GM19438 (cell line): ENCODE measurements around the gene NXN.
"Not testable (repeated sequence)": the region's sequence is repeated elsewhere in the genome, so short reads cannot be mapped to it uniquely, and the experiment has no call there.

Experiments
- ATAC-seq: cut with Tn5 transposase; IDR thresholded peaks from one replicate; pipeline ENCODE4 v1.9.1; 2021; ENCODE audit warnings: low read depth; ENCODE audit not compliant: unreplicated experiment

Gene NXN

DNA sequence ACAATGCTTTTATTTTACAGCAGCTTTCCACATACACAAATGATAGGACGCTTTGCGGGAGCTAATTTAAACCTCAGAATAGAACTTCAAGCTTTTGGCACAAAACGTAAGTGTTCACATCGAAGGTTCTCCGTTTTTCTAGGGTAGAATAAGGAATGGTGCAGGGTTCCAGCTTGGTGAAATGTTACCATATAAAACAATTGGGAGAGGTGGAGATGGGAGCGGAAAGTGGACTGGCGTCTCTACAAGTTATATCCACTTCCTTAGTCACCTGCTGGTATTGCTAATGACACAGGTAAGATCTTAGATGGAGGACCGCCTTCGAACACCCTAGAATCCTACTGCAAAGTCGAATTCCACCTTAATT, 1.7 kb upstream of the NXN start:
- ATAC-seq: no peak

GRCh38 chr17:980406-981291, 1.1 kb upstream of the NXN start:
- no peak for ATAC-seq

- no peak for ATAC-seq
Measured at GRCh38 chr17:979212-979538, 401 bp downstream of the NXN start.

- no peak for ATAC-seq
Measured at GRCh38 chr17:978103-979093, 1.2 kb downstream of the NXN start.

- no peak for ATAC-seq
Measured at GRCh38 chr17:977166-977565, 2.4 kb downstream of the NXN start.

GRCh38 chr17:976312-976711, 3.3 kb downstream of the NXN start:
- no peak for ATAC-seq

DNA sequence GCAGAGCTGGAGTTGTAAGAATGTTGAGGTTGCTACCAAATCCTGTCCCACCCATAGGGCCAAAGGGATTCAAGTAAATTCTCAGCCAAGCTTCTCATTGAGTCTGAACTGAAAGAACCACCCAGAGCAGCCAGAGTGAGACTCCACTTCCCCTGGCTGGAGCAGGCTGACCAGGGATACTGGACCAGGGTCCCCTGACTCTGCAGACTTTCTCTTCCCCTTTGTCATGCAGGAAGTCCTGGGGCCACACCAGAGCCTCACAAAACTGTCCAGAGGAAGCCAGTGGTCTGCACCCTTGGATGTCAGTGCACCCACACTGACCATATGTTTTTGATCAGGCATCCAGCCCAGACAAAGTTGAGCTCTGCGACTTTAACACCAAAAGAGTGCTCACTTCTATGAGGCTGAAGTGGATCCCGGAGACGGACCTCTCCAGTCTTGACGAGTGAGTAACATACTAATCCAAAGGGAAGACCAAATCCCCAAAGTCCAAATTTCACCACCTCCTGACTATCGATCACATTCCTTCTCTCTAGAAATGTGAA, 4.1 kb downstream of the NXN start:
- ATAC-seq: no peak

- ATAC-seq: not testable (repeated sequence)
Measured at GRCh38 chr17:974778-975177, 4.8 kb downstream of the NXN start.

GRCh38 chr17:973053-973452, 6.5 kb downstream of the NXN start:
- ATAC-seq: no peak

- ATAC-seq: not testable (repeated sequence)
Measured at GRCh38 chr17:971861-972260, 7.7 kb downstream of the NXN start.

- no peak for ATAC-seq
Measured at GRCh38 chr17:970364-970763, 9.2 kb downstream of the NXN start.

- ATAC-seq: no peak
Measured at GRCh38 chr17:969811-970355, 9.7 kb downstream of the NXN start.

DNA sequence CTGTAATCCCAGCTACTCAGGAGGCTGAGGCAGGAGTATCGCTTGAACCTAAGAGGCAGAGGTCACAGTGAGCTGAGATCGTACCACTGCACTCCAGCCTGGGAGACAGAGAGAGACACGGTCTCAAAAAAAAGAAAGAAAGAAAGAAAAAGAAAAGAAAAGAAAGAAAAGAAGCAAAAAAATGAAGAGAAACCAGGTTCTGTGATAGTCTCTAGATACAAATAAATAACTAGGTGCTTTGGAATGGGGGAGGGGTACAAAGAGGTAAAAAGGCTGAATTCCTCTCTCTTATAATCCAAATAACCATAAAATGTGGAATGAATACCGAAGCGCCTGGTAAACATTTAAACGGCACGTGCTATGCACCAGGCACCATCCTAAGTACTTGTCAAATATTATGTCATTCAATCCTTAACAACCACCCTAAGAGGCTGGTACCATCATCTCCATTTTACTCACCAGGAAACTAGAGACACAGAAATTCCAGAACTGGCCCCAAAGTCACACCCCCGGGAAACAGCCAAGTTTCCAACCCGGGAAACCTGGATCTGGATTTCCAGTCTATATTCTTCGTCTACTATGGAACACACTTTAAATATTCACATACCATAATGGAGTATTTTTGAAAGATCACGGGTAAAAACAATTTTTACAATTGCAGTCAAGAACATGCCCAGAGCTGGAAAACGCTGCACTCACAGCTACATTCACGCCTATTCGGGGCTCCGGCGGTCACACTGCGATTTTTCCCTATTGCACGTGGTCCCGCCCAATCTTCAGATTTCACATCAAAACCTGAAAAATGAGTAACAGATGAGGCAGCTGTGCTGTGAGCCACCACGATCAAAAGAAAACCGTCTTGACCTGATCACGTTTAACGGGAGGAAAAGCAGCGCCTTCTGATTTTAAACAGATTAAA, 10.5 kb downstream of the NXN start:
- no peak for ATAC-seq

- no peak for ATAC-seq
Measured at GRCh38 chr17:967122-967521, 12.5 kb downstream of the NXN start.

DNA sequence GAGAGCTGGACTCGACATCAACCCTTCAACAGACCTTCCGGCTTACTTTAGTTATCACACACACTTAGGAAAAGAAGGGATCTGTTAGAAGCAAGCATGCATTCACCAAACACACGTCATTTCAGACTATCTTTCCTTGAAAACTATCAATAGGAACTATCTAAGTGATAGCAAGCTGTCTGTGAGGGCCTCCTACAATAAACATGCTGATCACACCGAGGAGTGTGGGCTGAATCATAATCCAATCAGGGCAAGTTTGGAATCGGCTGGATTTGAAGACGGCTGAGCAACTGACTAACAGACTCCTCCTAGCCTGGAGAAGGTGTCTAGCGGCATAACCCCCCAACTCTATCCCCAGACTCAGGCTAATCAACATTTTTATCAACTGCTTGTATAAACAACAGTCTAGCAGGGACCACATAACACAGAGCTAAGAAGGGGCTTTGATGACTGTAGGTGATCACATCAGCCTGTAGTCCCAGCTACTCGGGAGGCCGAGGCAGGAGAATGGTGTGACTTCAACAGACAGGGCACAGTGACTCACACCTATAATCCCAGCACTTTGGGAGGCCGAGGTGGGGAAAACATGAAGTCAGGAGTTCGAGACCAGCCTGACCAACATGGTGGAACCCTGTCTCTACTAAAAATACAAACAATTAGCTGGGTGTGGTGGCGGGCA, 14.1 kb downstream of the NXN start:
- no peak for ATAC-seq

- no peak for ATAC-seq
Measured at GRCh38 chr17:964876-965275, 14.7 kb downstream of the NXN start.

GRCh38 chr17:962670-963069, 16.9 kb downstream of the NXN start:
- ATAC-seq: no peak

DNA sequence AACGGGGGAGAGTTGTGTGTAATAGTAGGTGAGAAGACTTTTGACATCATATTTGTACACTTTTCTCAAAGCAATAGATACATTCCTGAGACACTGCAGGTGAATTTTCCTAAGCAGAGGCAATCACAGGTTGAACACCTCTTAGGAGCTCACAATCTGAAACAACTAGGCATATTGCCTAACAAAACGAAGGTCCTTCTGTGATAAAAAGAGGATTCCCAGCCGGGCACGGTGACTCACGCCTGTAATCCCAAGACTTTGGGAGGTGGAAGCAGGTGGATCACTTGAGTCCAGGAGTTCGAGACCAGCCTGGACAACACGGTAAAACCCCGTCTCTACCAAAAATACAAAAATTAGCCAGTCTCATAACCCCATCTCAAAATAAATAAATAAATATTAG, 17.4 kb downstream of the NXN start:
- no peak for ATAC-seq

- no peak for ATAC-seq
Measured at GRCh38 chr17:958712-959451, 20.7 kb downstream of the NXN start.
